Measurements from ENCODE around the gene FGD6.

The FGD6 gene

DNA sequence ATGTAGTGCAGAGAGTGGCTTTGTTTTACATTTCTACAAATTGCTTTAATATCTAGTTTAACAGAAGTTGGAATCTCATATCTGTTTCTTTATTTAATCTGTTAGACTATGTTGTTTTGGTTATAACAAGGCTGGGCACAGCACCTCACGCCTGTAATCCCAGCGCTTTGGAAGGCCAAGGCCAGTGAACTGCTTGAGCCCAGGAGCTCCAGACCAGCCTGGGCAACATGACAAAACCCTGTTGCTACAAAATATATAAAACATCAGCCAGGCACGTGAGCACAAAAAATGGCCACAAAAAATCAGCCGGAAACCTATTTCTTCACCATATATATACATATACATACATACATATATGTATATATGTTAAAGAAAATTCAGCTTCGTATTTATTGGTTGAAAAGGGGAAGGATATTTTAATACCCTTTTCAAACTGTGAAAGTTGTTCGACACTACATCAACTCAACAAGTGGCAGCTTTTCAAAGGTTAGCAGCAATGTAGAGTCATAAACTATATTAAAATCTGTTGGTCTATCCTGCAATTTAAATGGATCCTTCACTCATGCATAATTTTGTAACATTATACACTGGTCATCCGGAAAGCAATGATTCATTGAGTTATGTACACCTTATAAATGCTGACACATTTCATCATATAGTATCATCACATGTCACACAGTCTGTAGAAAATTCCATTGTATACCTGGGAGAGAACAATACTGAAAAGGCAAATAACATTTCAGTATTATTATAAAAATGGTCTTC, 151.0 kb downstream of the FGD6 start:
- no peak overlapping the region for H3K4me3 ChIP-seq (ENCODE audit: low read length)
- DNase-seq (ENCODE audit: low read depth, low spot score): no peak

DNA sequence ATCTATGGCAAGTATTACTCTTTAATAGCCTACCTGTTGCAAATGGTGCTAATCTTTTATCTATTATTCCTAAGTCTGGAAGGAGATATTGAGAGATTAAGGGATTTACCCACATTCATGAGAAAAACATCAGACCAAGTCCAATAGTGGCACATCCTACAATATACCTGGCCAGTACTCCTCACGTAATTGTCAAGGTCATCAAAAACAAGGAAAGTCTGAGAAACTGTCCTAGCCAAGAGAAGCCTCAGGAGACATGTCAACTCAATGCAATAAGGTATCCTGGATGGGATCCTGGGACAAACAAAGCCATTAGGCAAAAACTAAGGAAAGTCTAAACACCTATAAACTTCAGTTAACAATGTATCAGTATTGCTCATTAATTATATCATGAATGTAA, 156.3 kb downstream of the FGD6 start:
- H3K4me3 ChIP-seq (ENCODE audit: low read length): no peak overlapping the region
- DNase-seq (ENCODE audit: low read depth, low spot score): no peak

DNA sequence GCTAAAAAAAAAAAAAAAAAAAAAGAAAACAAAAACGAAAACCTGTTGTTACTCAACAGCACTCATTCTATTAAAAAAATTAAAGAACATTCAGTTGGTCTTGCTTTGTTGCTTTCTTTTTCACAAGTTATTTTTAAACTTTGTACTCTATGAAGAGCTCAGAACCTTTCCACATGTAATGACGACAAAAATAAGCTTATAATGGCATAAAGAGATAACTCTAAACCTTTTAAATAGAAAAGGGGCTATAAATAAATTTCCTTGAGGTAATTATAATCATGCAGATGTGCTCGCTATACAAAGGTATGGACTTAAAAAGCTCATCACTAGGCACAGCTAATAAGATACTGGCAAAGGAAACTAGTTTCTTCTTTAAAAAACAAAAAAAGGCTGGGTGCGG, 157.3 kb downstream of the FGD6 start:
- DNase-seq (ENCODE audit: low read depth, low spot score): no peak

DNA sequence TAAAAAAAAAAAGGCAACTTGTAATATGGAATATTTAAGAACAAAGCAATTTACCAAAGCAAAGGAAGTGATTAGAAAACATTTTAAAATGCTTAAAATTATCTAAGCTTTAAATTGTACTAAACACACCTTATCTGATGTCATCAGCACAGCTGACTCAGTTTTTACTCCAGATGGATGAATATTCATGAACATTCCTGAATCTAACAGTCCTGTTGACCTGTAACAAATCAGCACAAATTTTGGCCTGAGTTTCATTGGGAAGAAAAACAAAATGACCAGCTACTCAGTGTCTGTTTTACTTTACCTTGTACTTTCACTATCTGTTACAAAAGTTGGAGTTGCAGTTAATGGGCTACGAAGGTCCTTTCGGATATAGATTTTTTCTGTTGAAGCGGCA, 159.8 kb downstream of the FGD6 start:
- H3K4me3 ChIP-seq (ENCODE audit: low read length): no peak overlapping the region
- DNase-seq (ENCODE audit: low read depth, low spot score): no peak

More for the DNA sequence above, 157.3 kb downstream of the FGD6 start:
- H3K4me3 ChIP-seq (ENCODE audit: low read length): no peak overlapping the region

DNA sequence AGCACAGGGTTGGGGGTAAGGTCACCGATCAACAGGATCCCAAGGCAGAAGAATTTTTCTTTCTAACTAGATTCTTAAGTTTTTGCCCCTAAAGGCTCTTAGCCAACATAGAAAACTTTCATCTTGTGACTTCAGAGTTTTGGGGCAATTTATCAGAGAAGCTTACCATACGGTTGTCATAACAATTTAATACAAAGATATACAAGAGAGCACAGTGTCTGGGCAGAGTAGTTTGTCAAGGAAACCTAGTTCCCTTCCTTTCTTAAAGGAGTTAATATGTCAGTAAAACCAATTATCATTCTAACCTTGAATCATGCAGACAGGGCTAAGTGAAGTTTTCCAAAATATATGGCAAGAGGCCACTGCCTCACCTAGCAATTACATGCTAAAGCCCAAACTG, 162.2 kb downstream of the FGD6 start:
- DNase-seq (ENCODE audit: low read depth, low spot score): no peak
- H3K4me3 ChIP-seq (ENCODE audit: low read length): no peak overlapping the region

DNA sequence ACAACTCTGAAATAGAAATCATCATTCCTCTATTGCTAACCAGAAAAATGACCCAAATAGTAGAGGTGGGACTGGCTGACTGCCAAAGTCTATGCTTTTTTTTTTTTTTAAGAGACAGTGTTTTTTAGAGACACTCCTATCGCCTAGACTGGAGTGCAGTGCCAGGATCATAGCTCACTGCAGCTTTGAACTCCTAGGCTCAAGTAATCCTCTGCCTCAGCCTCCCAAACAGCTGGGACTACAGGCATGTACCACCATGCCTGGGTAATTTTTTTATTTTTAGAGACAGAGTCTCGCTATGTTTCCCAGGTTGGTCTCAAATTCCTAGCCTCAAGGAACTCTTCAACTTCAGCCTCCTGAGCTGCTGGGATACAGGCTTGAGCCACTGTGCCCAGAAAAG, 163.1 kb downstream of the FGD6 start:
- H3K4me3 ChIP-seq (ENCODE audit: low read length): no peak overlapping the region
- DNase-seq (ENCODE audit: low read depth, low spot score): no peak

DNA sequence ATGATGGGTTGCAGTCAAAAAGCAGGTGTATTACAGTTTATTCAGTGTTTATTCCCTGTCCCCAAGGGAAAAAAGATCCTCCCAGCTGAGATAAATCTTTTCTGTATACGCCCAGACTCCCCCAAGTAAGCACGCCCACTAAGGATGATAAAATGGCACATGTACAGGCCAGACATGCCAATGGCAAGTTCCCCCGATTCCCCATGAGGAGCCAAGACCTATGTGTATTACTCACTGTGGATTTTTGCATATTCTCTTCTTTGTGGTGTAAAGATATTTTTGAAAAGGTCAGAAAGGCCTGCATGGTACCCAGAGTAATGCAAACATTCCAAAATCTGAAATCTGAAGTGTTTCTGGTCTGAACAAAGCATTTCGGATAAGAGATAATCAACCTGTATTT, 166.0 kb downstream of the FGD6 start:
- no peak for DNase-seq (ENCODE audit: low read depth, low spot score)
- H3K4me3 ChIP-seq (ENCODE audit: low read length): no peak overlapping the region

DNA sequence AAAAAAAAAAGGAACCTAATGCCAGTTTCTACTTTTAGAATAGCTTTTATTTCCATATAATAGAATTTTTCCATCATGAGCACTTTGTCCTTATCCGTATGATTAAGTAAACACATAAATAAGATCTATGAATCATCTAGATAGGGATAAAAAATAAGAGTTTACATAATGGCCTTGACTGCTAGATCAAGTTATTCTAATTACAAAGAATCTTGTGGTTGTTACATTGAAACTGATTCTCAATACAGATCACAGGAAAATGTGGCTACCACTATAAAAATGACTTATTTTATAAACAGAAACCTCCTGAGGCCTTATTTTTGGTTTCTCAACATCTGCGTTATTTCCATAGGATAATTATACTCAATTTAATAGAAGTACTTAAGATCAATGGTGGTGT, 179.4 kb downstream of the FGD6 start:
- H3K4me3 ChIP-seq (ENCODE audit: low read length): no peak overlapping the region
- DNase-seq (ENCODE audit: low read depth, low spot score): no peak

DNA sequence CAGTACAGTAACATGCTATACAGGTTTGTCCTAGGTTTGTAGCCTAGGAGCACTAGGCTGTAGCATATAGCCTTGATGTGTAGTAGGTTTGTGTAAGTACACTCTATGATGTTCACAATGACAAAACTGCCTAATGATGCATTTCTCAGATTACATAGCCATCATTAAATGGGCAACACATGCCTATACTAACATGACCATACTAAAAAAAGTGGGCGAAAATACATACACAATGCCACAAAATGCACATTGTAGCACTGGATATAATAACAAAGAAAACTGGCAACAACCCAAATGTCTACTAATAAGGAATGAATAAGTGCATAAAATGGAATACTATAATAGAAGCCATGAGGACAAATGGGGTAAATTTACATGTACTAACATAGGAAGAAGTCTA, 182.5 kb downstream of the FGD6 start:
- no peak overlapping the region for H3K4me3 ChIP-seq (ENCODE audit: low read length)
- no peak for DNase-seq (ENCODE audit: low read depth, low spot score)
